Measurements from ENCODE around the gene NCOR2.
"Not testable (repeated sequence)": the region's sequence is repeated elsewhere in the genome, so short reads cannot be mapped to it uniquely, and the experiment has no call there.

Gene NCOR2

GRCh38 chr12:124595444-124595843 is 28.0 kb upstream of the NCOR2 start:
- Histone ChIP-seq H3K36me3 (ENCODE audit: insufficient read depth, low read length) (no peaks in the 10 kb centered on the region), H3K4me2 (ENCODE audit: low read length) (no peak overlapping the region)

GRCh38 chr12:124594851-124595250 is 27.4 kb upstream of the NCOR2 start:
- peaks cover 7% of the 10 kb centered on the region for H3K27me3 ChIP-seq (ENCODE audit: control insufficient read depth, insufficient read depth, low read length)
- H3K36me3 ChIP-seq (ENCODE audit: insufficient read depth, low read length): no peaks in the 10 kb centered on the region
- no peak overlapping the region for H3K4me2 ChIP-seq (ENCODE audit: low read length)
- peaks cover 5% of the 10 kb centered on the region for H3K9me3 ChIP-seq (replicated peaks; ENCODE audit: low read length)
- H3K4me1 ChIP-seq (ENCODE audit: control insufficient read depth, insufficient read depth, low read length): peaks cover 13% of the 10 kb centered on the region
- no peak overlapping the region for H3K9ac ChIP-seq (ENCODE audit: low read depth, low read length)
- H3K4me3 ChIP-seq (ENCODE audit: low read length): no peak overlapping the region

More at GRCh38 chr12:124595444-124595843, 28.0 kb upstream of the NCOR2 start:
- Histone ChIP-seq H3K4me3 (ENCODE audit: low read length) (no peak overlapping the region), H3K27me3 (ENCODE audit: control insufficient read depth, insufficient read depth, low read length) (peaks cover 7% of the 10 kb centered on the region), H3K4me1 (ENCODE audit: control insufficient read depth, insufficient read depth, low read length) (peaks cover 13% of the 10 kb centered on the region), H3K9me3 (replicated peaks; ENCODE audit: low read length) (peaks cover 5% of the 10 kb centered on the region), H3K9ac (ENCODE audit: low read depth, low read length) (no peak overlapping the region)

GRCh38 chr12:124593851-124594401 is 26.5 kb upstream of the NCOR2 start:
- Histone ChIP-seq H3K9ac (ENCODE audit: low read depth, low read length) (no peak overlapping the region), H3K9me3 (replicated peaks; ENCODE audit: low read length) (no peaks in the 10 kb centered on the region), H3K4me1 (ENCODE audit: control insufficient read depth, insufficient read depth, low read length) (peaks cover 19% of the 10 kb centered on the region), H3K4me2 (ENCODE audit: low read length) (no peak overlapping the region), H3K36me3 (ENCODE audit: insufficient read depth, low read length) (no peaks in the 10 kb centered on the region), H3K27me3 (ENCODE audit: control insufficient read depth, insufficient read depth, low read length) (peaks cover 7% of the 10 kb centered on the region), H3K4me3 (ENCODE audit: low read length) (no peak overlapping the region)

GRCh38 chr12:124593176-124593575 is 25.8 kb upstream of the NCOR2 start:
- Histone ChIP-seq H3K4me1 (ENCODE audit: control insufficient read depth, insufficient read depth, low read length) (peaks cover 24% of the 10 kb centered on the region), H3K4me2 (ENCODE audit: low read length) (no peak overlapping the region), H3K4me3 (ENCODE audit: low read length) (no peak overlapping the region), H3K36me3 (ENCODE audit: insufficient read depth, low read length) (no peaks in the 10 kb centered on the region), H3K27me3 (ENCODE audit: control insufficient read depth, insufficient read depth, low read length) (peaks cover 7% of the 10 kb centered on the region), H3K9me3 (replicated peaks; ENCODE audit: low read length) (no peaks in the 10 kb centered on the region), H3K9ac (ENCODE audit: low read depth, low read length) (no peak overlapping the region)

- H3K4me2 ChIP-seq (ENCODE audit: low read length): no peak overlapping the region
- peaks cover 7% of the 10 kb centered on the region for H3K27me3 ChIP-seq (ENCODE audit: control insufficient read depth, insufficient read depth, low read length)
- no peaks in the 10 kb centered on the region for H3K36me3 ChIP-seq (ENCODE audit: insufficient read depth, low read length)
- H3K9me3 ChIP-seq (replicated peaks; ENCODE audit: low read length): no peaks in the 10 kb centered on the region
- H3K4me1 ChIP-seq (ENCODE audit: control insufficient read depth, insufficient read depth, low read length): peaks cover 24% of the 10 kb centered on the region
- no peak overlapping the region for H3K4me3 ChIP-seq (ENCODE audit: low read length)
- no peak overlapping the region for H3K9ac ChIP-seq (ENCODE audit: low read depth, low read length)
These were observed 25.2 kb upstream of the NCOR2 start for GRCh38 chr12:124592481-124593160.

- peaks cover 24% of the 10 kb centered on the region for H3K4me1 ChIP-seq (ENCODE audit: control insufficient read depth, insufficient read depth, low read length)
These were observed 24.6 kb upstream of the NCOR2 start for GRCh38 chr12:124592050-124592449.

GRCh38 chr12:124590447-124590846 is 23.0 kb upstream of the NCOR2 start:
- Histone ChIP-seq H3K9me3 (replicated peaks; ENCODE audit: low read length) (no peaks in the 10 kb centered on the region), H3K4me3 (ENCODE audit: low read length) (no peak overlapping the region), H3K4me1 (ENCODE audit: control insufficient read depth, insufficient read depth, low read length) (peaks cover 24% of the 10 kb centered on the region), H3K27me3 (ENCODE audit: control insufficient read depth, insufficient read depth, low read length) (peaks cover 5% of the 10 kb centered on the region), H3K36me3 (ENCODE audit: insufficient read depth, low read length) (no peaks in the 10 kb centered on the region), H3K9ac (ENCODE audit: low read depth, low read length) (no peak overlapping the region), H3K4me2 (ENCODE audit: low read length) (no peak overlapping the region)

More at GRCh38 chr12:124592050-124592449, 24.6 kb upstream of the NCOR2 start:
- no peaks in the 10 kb centered on the region for H3K36me3 ChIP-seq (ENCODE audit: insufficient read depth, low read length)
- H3K9ac ChIP-seq (ENCODE audit: low read depth, low read length): no peak overlapping the region
- no peak overlapping the region for H3K4me3 ChIP-seq (ENCODE audit: low read length)
- peaks cover 2% of the 10 kb centered on the region for H3K27me3 ChIP-seq (ENCODE audit: control insufficient read depth, insufficient read depth, low read length)
- no peak overlapping the region for H3K4me2 ChIP-seq (ENCODE audit: low read length)
- H3K9me3 ChIP-seq (replicated peaks; ENCODE audit: low read length): no peaks in the 10 kb centered on the region

GRCh38 chr12:124588751-124589267 is 21.4 kb upstream of the NCOR2 start:
- H3K27me3 ChIP-seq (ENCODE audit: control insufficient read depth, insufficient read depth, low read length): peaks cover 5% of the 10 kb centered on the region
- H3K4me3 ChIP-seq (ENCODE audit: low read length): peak overlapping the region; percentile 22
- H3K9me3 ChIP-seq (replicated peaks; ENCODE audit: low read length): no peaks in the 10 kb centered on the region
- peak overlapping the region; percentile 69 for H3K4me2 ChIP-seq (ENCODE audit: low read length)
- H3K36me3 ChIP-seq (ENCODE audit: insufficient read depth, low read length): no peaks in the 10 kb centered on the region
- H3K9ac ChIP-seq (ENCODE audit: low read depth, low read length): no peak overlapping the region
- H3K4me1 ChIP-seq (ENCODE audit: control insufficient read depth, insufficient read depth, low read length): peaks cover 24% of the 10 kb centered on the region

- Histone ChIP-seq H3K4me2 (ENCODE audit: low read length) (no peak overlapping the region), H3K4me1 (ENCODE audit: control insufficient read depth, insufficient read depth, low read length) (peaks cover 24% of the 10 kb centered on the region), H3K36me3 (ENCODE audit: insufficient read depth, low read length) (no peaks in the 10 kb centered on the region), H3K4me3 (ENCODE audit: low read length) (no peak overlapping the region), H3K27me3 (ENCODE audit: control insufficient read depth, insufficient read depth, low read length) (peaks cover 5% of the 10 kb centered on the region), H3K9ac (ENCODE audit: low read depth, low read length) (no peak overlapping the region), H3K9me3 (replicated peaks; ENCODE audit: low read length) (no peaks in the 10 kb centered on the region)
These were observed 20.7 kb upstream of the NCOR2 start for GRCh38 chr12:124588018-124588634.

GRCh38 chr12:124586756-124587155 is 19.3 kb upstream of the NCOR2 start:
- no peak overlapping the region for H3K4me2 ChIP-seq (ENCODE audit: low read length)
- H3K9ac ChIP-seq (ENCODE audit: low read depth, low read length): no peak overlapping the region
- no peaks in the 10 kb centered on the region for H3K9me3 ChIP-seq (replicated peaks; ENCODE audit: low read length)
- H3K4me3 ChIP-seq (ENCODE audit: low read length): no peak overlapping the region
- peaks cover 14% of the 10 kb centered on the region for H3K4me1 ChIP-seq (ENCODE audit: control insufficient read depth, insufficient read depth, low read length)
- H3K27me3 ChIP-seq (ENCODE audit: control insufficient read depth, insufficient read depth, low read length): peaks cover 5% of the 10 kb centered on the region
- no peaks in the 10 kb centered on the region for H3K36me3 ChIP-seq (ENCODE audit: insufficient read depth, low read length)

- Histone ChIP-seq H3K9me3 (replicated peaks; ENCODE audit: low read length) (peaks cover 10% of the 10 kb centered on the region), H3K4me1 (ENCODE audit: control insufficient read depth, insufficient read depth, low read length) (peaks cover 11% of the 10 kb centered on the region)
- not testable (repeated sequence) for H3K9ac ChIP-seq (ENCODE audit: low read depth, low read length); H3K27me3 ChIP-seq (ENCODE audit: control insufficient read depth, insufficient read depth, low read length); H3K4me3 ChIP-seq (ENCODE audit: low read length); H3K36me3 ChIP-seq (ENCODE audit: insufficient read depth, low read length); H3K4me2 ChIP-seq (ENCODE audit: low read length)
These were observed 17.1 kb upstream of the NCOR2 start for GRCh38 chr12:124584494-124584893.
